GM23338 (cell line): ENCODE results near the gene PKIB.

Experiments
- EZH2 ChIP-seq: fragments of 200-600 bp; sonication (generic); IDR thresholded peaks from one replicate; pipeline ENCODE4 v1.8.0; 2017; ENCODE audit warnings: antibody characterized with exemption, mild to moderate bottlenecking, low read depth; ENCODE audit not compliant: unreplicated experiment
- POLR2AphosphoS5 ChIP-seq: IDR thresholded peaks from 2 replicates; pipeline ENCODE4 v1.6.1; 2016; ENCODE audit warnings: antibody characterized with exemption, low read depth
- STAT1 ChIP-seq: IDR thresholded peaks from one replicate; pipeline ENCODE4 v1.6.1; 2016; ENCODE audit warnings: antibody characterized with exemption; ENCODE audit not compliant: unreplicated experiment

DNA sequence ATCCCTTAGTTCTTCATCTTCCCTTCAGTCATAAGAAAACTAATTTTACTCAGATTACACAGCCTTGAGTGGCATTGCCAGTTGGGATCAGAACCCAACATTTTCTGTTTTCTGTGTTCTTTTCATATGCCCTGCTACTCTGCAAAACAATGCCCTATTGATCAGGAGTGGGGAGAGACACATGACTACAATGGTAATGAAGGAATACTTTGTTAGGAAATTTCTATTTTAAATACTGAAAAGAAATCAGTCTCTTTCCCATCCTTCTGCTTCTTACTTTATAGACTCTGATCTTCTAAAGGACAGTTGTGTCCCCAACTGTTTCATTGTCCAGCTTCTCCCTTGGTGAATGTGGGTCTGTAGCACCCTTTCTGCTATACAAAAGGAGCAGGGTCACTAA lies 5.5 kb upstream of the PKIB start:
- no peak for TF ChIP-seq POLR2AphosphoS5
- no peak for TF ChIP-seq STAT1
- TF ChIP-seq EZH2, result no peak
